ENCODE data around the gene IGSF11.

IGSF11 gene

DNA sequence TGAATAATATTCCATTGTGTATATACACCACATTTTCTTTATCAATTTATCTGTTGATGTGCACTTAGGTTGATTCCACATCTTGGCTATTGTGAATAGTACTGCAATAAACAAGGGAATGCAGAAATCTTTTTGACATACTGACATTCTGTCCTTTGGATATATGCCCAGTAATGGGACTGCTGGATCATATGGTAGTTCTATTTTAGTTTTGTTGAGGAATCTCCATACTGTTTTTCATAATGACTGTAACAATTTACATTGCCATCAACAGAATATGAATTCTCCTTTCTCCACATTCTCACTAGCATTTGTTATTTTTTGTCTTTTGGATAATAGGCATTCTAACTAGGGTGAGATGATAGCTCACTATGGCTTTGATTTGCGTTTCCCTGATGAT, 174.7 kb downstream of the IGSF11 start:
- DNase-seq: no peak

DNA sequence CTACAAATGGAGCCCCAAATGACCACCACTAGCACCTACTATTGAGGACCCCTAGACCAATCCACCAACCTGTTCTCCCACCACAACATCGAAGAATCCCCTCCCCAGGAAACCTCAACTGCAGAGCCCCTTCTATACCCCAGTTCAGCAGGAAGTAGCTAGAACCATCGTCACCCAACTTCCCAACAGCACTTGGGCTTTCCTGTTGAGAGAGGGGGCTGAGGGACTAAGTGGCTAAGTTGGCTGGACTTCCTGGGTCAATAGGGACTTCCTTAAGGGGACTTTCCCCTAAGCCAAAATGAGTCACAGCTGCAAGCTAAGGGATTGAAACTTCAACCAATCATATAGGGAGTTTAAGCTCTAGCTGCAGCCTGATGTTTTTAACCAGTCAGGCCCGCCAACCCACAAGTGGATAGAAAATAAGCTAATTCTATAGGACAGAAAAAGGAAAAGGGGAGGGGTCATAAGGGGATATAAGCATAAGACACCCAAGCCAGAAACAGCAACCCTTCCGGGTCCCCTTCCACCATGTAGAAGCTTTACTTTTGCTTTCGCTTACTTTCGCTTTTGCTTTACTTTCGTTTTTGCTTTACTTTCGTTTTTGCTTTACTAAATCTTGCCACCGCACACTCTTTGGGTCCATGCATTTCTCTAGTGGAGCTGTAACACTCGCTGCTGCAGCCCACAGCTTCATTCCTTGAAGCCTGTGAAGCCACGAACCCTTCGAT, 183.0 kb downstream of the IGSF11 start:
- DNase-seq: peak; percentile 65

DNA sequence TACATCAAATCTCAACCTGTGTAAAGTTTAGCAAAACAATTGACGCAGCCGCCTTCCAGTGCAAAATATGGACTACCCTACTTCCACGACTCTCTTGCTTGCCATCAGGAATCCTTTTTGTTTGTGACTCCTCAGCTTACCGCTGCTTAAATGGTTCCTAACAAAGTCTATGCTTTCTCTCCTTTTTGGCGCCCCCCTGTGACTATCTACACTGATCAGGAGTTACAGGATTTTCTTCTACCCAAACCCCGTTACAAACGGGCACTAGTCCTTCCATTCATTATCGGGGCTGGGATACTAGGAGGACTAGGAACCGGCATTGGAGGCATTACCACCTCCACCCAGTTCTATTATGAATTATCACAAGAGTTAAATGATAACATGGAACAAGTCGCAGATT, 184.0 kb downstream of the IGSF11 start:
- DNase-seq: no peak

Data from CD4-positive, alpha-beta T cell treated with Interleukin-17A for 1 hour (primary cell).